Measurements from ENCODE around the gene KLHL20. TPM values are rescaled to one million over a fixed set of nuclear protein-coding genes. Genes with fewer than 3 reads are reported as not detected.
"Not testable (repeated sequence)": the region's sequence is repeated elsewhere in the genome, so short reads cannot be mapped to it uniquely, and the experiment has no call there.

The KLHL20 gene
- total RNA-seq, 1 donor from 2014 or later, result 32.1 TPM

- no peak for DNase-seq (ENCODE audit: low read depth)
Observed at GRCh38 chr1:173749137-173749536, 34.4 kb downstream of the KLHL20 start.

- DNase-seq (ENCODE audit: low read depth), result no peak
Observed at GRCh38 chr1:173753830-173754229, 39.0 kb downstream of the KLHL20 start.

GRCh38 chr1:173757666-173758065 lies 42.9 kb downstream of the KLHL20 start:
- no peak for DNase-seq (ENCODE audit: low read depth)

GRCh38 chr1:173758110-173758509 lies 43.3 kb downstream of the KLHL20 start:
- DNase-seq (ENCODE audit: low read depth), result no peak

- DNase-seq (ENCODE audit: low read depth), result no peak
Observed at GRCh38 chr1:173758980-173759379, 44.2 kb downstream of the KLHL20 start.

- DNase-seq (ENCODE audit: low read depth), result not testable (repeated sequence)
Observed at GRCh38 chr1:173764331-173764730, 49.5 kb downstream of the KLHL20 start.

- DNase-seq (ENCODE audit: low read depth), result no peak
Observed at GRCh38 chr1:173768206-173768605, 53.4 kb downstream of the KLHL20 start.

GRCh38 chr1:173768827-173769226 lies 54.0 kb downstream of the KLHL20 start:
- no peak for DNase-seq (ENCODE audit: low read depth)

GRCh38 chr1:173770330-173770729 lies 55.5 kb downstream of the KLHL20 start:
- DNase-seq (ENCODE audit: low read depth), result not testable (repeated sequence)

GRCh38 chr1:173771560-173771959 lies 56.8 kb downstream of the KLHL20 start:
- DNase-seq (ENCODE audit: low read depth), result no peak

GRCh38 chr1:173775578-173776226 lies 60.9 kb downstream of the KLHL20 start:
- no peak for DNase-seq (ENCODE audit: low read depth)

- DNase-seq (ENCODE audit: low read depth), result no peak
Observed at GRCh38 chr1:173779936-173780335, 65.2 kb downstream of the KLHL20 start.

GRCh38 chr1:173784997-173785396 lies 70.2 kb downstream of the KLHL20 start:
- DNase-seq (ENCODE audit: low read depth), result no peak

GRCh38 chr1:173789841-173790240 lies 75.1 kb downstream of the KLHL20 start:
- no peak for DNase-seq (ENCODE audit: low read depth)

- no peak for DNase-seq (ENCODE audit: low read depth)
Observed at GRCh38 chr1:173798078-173798477, 83.3 kb downstream of the KLHL20 start.

- not testable (repeated sequence) for DNase-seq (ENCODE audit: low read depth)
Observed at GRCh38 chr1:173799995-173800394, 85.2 kb downstream of the KLHL20 start.

- DNase-seq (ENCODE audit: low read depth), result peak; percentile 15
Observed at GRCh38 chr1:173802961-173803360, 88.2 kb downstream of the KLHL20 start.

GRCh38 chr1:173813654-173814053 lies 98.9 kb downstream of the KLHL20 start:
- DNase-seq (ENCODE audit: low read depth), result not testable (repeated sequence)

- DNase-seq (ENCODE audit: low read depth), result no peak
Observed at GRCh38 chr1:173818459-173818858, 103.7 kb downstream of the KLHL20 start.

GRCh38 chr1:173821680-173822079 lies 106.9 kb downstream of the KLHL20 start:
- no peak for DNase-seq (ENCODE audit: low read depth)

- DNase-seq (ENCODE audit: low read depth), result peak; percentile 19
Observed at GRCh38 chr1:173823781-173824314, 109.1 kb downstream of the KLHL20 start.

GRCh38 chr1:173824315-173825081 lies 109.7 kb downstream of the KLHL20 start, which contains the start of the genes CENPL and DARS2:
Gene CENPL (minus strand): TSS chr1:173824883. CDS start chr1:173811299, 13,584 bp downstream.
Gene DARS2 (plus strand): TSS chr1:173824673. CDS start chr1:173825230, 557 bp downstream.
- peak; percentile 97 for DNase-seq (ENCODE audit: low read depth)

- DNase-seq (ENCODE audit: low read depth), result no peak
Observed at GRCh38 chr1:173827611-173828010, 112.8 kb downstream of the KLHL20 start.

Data from renal cortical epithelial cell (primary cell).